ENCODE results near the gene CNN1. TPM values are rescaled to one million over a fixed set of nuclear protein-coding genes. Genes with fewer than 3 reads are reported as not detected.

Gene CNN1
- 54.9 and 84.6 TPM in 2 replicates for total RNA-seq

DNA sequence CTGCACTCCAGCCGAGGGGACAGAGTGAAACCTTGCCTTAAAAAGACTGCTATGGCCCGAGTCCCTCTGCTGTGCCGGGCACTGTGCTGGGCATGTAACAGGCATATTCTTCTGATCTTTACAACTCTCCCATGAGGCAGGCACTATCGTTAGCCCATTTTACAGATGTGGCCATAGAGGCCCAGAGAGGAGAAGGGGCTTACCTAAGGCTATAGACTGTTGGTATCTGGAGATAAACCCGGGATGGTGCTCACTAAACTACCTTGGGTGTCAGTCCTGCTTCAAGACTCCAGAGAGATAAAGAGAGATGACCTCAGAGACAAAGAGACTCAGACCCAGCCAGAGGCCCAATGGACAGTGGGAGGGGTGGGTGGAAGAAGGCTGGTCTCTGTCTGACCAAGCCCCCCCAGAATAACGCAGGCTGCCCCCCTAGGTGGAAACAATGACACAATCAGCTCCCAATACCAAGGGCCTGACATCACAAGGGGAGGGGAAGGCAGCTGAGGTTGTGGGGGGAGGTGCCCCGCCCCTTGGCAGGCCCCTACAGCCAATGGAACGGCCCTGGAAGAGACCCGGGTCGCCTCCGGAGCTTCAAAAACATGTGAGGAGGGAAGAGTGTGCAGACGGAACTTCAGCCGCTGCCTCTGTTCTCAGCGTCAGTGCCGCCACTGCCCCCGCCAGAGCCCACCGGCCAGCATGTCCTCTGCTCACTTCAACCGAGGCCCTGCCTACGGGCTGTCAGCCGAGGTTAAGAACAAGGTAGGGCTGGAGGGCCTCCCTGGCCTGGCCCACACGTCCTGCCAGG, at the start of gene CNN1:
Gene CNN1 (plus strand): TSS at position 620 of the 805 bp plus-strand sequence. CDS start 77 bp downstream, at position 697.

DNA sequence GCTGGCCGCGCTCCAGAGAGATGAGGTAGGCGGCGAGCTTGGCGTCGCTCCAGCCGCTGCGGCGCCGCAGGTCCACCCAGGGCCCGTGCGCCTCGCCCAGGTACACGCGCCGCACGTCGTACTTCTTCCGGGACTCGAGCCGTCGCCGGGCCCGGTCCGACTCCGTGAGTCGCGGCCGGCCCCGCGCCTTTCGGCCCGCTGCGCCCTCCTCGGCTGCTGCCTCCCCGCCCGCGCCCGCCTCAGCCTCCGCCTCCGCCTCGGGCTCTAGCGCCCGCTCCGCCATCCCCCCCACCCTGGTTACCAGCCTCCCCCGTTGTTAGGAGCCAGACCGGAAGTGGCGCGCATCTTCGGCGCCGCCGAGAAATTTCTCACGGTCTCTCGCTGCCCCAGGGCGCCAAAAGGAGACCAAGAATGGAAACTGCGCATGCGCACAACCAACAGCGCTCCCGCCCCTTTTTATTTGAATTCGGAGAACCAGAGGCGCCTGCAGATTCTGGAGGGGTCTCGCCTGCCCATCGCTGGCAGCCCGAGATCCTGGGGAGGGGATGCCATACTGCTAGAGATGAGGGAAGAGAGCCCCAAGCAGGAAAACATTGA, 33.0 kb upstream of the CNN1 start, which contains the start of gene ZNF653:
Gene ZNF653 (minus strand): TSS at position 336 of the 597 bp plus-strand sequence. CDS start 53 bp downstream, at position 283.

DNA sequence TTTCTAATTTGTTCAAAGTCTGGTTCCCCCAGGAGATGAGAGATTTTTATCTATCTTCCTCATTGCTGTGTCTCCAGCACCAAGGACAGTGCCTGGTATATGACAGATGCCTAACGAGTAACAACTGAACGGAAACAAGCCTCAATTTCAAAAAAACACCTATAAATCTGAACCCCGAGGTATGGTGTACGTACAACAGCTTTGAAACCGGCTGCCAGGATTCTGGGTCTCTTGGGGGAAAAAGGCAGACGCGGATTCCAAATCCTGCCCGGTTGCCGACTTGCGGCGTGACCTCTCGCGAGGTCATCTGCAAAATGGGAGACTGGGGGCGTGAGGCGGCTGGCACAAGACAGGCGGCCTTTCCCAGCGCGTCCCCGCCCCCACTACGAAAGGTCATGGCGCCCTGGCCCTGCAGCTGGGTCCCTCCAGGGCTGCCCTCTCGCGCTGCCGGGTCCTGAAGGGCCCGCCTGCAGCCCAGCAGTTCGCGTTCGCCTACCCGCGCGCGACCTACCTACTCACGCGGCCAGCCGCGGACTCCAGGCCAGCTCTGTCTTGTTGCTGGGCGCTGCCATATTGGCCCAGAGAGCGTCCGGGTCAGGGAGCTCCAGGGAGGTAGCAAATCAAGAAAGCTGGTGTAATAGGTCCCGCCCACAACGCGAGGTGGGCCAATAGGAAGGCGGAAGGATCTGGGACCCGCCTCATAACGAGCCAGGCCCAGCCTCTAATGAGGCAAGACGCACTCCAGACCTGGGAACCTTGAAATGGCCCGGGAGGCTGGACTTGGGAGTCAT, 9.9 kb upstream of the CNN1 start, which contains the start of gene ECSIT:
Gene ECSIT (minus strand): TSS at position 584 of the 791 bp plus-strand sequence. CDS start 9,964 bp downstream, outside the sequence.

GRCh38 chr19:11558881-11559828, 20.5 kb downstream of the CNN1 start, which contains the start of gene ELOF1:
Gene ELOF1 (minus strand): TSS chr19:11559230. CDS start chr19:11554347, 4,883 bp downstream.

GRCh38 chr19:11577451-11578257, 39.0 kb downstream of the CNN1 start, which contains the start of gene ACP5:
Gene ACP5 (minus strand): TSS chr19:11577645. CDS start chr19:11577317, 328 bp downstream.

DNA sequence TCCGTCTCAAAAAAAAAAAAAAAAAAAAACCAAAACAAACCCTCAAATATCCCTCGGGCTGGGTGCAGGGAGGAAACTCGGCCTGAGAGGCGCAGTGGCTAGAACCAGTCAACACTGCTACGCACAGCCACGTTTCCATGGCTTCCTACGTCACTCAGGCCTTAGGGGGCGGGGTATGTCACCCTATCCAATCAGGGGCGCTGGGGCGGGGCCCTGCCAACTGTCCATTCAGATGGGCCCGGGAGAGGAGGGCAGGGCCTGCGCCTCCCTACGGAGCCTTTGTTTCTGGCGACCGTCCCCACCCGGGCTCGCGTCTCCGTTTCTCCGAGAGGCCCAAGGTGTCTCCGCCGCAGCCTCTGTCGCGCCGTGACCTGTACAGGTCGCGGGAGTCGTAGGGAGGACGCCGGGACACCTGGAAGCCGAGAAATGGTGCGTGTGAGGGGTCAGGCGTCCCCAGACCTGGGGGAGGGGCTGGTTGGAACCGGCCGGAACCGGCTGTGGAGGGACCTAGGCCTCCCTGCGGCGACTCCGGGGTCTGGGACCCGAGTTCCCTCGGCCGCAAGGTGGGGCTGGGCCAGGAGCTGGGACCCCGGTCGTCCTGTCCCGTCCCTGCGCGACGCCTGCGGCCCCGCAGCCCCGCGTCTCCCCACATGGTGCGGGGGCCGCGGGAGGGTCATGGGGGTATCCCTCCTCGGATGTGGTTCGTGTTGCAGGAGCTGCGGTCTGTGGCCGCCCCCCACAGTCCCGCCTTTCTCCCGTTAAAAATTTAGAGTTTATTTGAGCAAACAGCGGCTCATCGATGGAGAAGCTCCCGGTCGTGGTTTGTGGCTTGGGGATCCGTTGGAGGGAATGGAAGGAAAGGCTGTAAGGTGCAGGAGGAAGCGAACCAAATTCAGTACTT, 58.8 kb downstream of the CNN1 start, which contains the start of gene ZNF627:
Gene ZNF627 (plus strand): TSS at position 282 of the 901 bp plus-strand sequence. CDS start 145 bp downstream, at position 427.

Other genes with a start within 250 kb of the CNN1 start
- gene TSPAN16, start 242.7 kb upstream of the CNN1 start, total RNA-seq, result not detected in 2 replicates
- 6.2 and 13.3 TPM in 2 replicates for gene RAB3D, start 199.2 kb upstream of the CNN1 start, total RNA-seq
- 215 and 295 TPM in 2 replicates for gene TMEM205, start 192.6 kb upstream of the CNN1 start, total RNA-seq
- 4.4 and 9.5 TPM in 2 replicates for gene CCDC159, start 192.3 kb upstream of the CNN1 start, total RNA-seq
- 6.2 and 18.5 TPM in 2 replicates for gene PLPPR2, start 183.4 kb upstream of the CNN1 start, total RNA-seq
- 1.6 and 4.2 TPM in 2 replicates for gene SWSAP1, start 164.2 kb upstream of the CNN1 start, total RNA-seq
- gene EPOR, start 154.5 kb upstream of the CNN1 start, total RNA-seq, result 4.9 and 10.9 TPM in 2 replicates
- gene RGL3, start 119.5 kb upstream of the CNN1 start, total RNA-seq, result 0.16 and 1.0 TPM in 2 replicates
- 0.16 TPM in 1 of 2 replicates, not detected in the other for gene ODAD3, start 103.7 kb upstream of the CNN1 start, total RNA-seq
- 208 and 334 TPM in 2 replicates for gene PRKCSH, start 103.2 kb upstream of the CNN1 start, total RNA-seq
- under 0.01 TPM in 1 of 2 replicates, not detected in the other for gene ELAVL3, start 57.8 kb upstream of the CNN1 start, total RNA-seq
- gene ZNF653, start 33.0 kb upstream of the CNN1 start, total RNA-seq, result 6.1 and 6.4 TPM in 2 replicates
- gene ECSIT, start 9.7 kb upstream of the CNN1 start, total RNA-seq, result 52.4 and 69.1 TPM in 2 replicates
- 52.6 and 79.0 TPM in 2 replicates for gene ELOF1, start 20.4 kb downstream of the CNN1 start, total RNA-seq
- gene ACP5, start 38.8 kb downstream of the CNN1 start, total RNA-seq, result 1.1 and 17.5 TPM in 2 replicates
- 10.3 and 11.0 TPM in 2 replicates for gene ZNF627, start 58.6 kb downstream of the CNN1 start, total RNA-seq
- 4.2 TPM in 2 replicates for gene ZNF823, start 200.1 kb downstream of the CNN1 start, total RNA-seq
- gene ZNF441, start 228.1 kb downstream of the CNN1 start, total RNA-seq, result 2.3 and 3.9 TPM in 2 replicates

Data from mesangial cell (primary cell).